EL (cell line): ENCODE results near the gene CFAP47.
A peak's percentile ranks its signal among the peaks of the same experiment; 100 is the strongest.
"Not testable (repeated sequence)": the region's sequence is repeated elsewhere in the genome, so short reads cannot be mapped to it uniquely, and the experiment has no call there.

Source experiments
- DNase-seq: peaks from one replicate; pipeline ENCODE4 v3.0.0-alpha.2; 2016

The CFAP47 gene, protein sequence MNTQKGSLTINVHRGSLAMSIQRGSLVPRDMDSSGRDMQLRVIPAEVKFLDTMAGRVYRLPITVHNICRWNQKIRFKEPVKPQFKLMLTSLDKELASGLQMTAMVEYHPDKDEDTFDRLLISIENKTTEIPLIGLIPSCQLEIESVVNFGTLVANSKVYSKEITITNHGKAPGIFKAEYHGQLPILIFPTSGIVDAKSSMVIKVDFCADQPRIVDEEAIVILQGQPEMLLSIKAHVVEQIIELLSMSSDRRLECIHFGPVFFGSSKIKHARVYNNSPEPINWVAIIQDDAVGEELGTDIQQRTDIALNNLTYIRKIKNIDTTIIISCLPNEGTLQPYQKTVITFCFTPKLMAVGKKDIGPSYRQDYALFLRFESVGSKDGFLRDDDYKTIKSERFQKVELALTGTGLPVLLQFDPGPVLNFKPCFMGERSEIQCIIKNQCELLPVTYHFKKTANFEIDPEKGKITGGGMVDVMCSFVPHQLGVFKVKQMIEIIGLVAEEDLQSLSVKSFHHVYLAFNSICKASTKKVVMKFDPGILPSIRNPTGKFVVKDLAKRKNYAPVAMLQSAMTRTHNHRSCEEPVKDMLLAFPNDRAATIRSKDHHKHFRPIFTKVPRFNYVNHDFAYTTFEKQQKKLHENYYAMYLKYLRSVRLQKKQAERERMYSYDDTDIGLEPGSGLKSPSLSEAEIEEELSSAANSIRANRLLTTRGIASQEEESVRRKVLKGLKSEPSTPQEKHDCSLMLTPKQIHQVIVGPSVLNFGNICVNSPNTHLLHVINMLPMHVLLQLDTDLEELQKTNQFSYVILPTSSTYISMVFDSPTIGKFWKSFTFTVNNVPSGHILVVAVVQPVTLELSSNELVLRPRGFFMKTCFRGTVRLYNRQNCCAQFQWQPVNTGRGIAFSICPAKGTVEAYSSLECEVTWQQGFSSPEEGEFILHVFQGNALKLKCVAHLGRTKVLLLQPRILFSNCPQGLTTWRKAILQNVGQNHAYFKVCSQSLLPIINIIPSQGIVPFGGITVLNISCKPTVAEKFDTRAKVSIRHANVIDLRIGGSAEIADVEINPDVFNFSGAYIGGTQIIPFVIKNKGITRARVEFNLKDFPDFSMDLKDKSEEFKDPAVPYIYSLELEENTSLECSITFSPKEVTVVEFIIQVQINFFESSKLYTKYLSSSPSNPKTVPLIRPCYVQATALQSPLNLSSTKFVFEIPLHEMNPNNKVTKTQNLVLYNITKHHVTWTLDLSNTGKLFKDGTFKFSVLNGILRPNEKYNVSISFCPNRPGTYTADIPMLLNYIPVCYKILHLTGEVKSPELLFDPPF (N-terminal part only)

DNA sequence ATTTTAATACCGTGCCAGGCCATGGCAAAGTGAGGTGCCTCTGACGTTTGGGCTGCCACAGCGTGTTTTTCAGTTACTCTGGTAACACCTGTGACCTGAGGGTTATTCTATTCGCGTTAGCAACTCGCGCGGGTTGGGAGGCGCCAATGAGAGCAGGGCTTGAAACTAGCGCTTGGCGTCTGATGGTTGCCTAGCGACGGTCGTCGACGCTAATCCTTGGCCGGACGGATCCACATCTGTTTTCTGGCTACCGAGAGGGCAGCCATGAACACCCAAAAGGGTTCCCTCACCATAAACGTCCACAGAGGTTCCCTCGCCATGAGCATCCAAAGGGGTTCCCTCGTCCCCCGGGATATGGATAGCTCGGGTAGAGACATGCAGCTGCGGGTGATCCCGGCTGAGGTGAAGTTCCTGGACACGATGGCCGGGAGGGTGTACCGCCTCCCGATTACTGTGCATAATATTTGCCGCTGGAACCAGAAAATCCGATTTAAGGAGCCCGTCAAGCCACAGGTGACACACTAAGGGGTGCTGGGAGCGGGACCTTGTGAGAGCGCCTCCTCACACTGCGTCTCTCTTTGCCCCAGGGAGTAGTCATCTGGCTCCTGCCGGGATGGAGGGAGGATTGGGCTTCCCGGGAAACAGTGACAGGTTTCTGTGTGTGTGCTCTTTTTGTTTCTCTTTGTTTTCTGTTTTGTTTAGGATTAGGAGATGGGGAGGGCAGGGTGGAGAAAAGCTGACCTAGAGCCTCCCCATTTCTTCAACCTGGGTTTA lies at the start of gene CFAP47:
CFAP47 (plus strand) TSS at position 199 of the 774 bp plus-strand sequence; CDS start at position 265, 66 bp downstream.
- no peak for DNase-seq

DNA sequence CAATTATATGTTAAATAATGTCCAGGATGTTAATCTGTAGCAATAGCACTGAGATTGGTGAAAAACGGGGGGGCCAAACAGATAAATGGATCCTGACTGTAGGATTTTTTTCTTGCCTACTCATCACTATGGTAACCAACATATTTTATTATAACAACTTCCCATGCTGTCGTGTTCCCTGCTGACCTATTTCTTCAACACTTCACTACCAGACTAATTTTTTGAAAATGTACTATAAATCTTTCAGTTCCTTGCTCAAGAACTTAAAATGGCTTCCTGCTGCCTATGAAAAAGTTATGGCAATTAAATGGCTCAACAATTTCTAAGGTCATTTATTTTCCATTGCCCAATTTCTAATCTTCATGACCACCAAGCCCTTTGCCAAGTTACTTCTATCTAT lies 38.9 kb upstream of the CFAP47 start:
- no peak for DNase-seq

DNA sequence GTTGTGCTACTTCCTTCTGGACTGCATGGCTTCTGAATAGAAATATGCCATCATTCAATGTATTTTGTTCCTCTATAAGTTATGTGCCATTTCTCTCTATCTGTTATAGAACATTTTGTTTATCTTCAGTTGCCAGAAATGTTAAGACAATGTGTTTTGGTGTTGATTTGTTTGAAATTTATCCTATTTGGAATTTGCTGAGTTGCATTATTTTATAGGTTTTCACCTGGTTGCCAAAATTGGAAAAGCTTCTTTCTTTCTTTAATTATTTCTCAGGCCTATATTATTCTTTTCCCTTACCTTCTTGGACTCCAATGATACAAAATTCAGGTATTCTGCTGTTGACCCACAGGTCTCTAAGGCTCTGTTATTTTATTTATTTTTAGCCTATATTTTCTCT lies 33.4 kb upstream of the CFAP47 start:
- DNase-seq, result no peak

DNA sequence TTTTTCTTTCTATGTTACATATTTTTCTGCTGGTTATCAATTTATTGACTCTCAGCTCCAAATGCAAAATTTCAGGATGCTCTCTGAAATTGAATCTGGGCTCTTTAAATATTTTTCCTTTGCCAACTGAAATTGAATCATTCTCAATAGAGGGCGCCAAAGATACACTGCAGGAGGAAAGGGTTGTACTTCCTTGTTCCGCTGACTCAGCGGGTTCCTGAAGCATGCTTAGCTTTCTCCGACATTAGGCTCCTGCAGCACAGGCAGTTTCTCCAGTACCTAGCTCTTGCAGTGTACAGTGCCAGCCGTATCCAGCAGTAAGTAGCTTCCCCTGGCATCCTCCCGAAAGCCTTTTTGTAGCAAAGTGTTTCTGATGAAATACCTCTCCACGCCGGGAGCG lies 28.8 kb upstream of the CFAP47 start:
- peak; percentile 13 for DNase-seq

DNA sequence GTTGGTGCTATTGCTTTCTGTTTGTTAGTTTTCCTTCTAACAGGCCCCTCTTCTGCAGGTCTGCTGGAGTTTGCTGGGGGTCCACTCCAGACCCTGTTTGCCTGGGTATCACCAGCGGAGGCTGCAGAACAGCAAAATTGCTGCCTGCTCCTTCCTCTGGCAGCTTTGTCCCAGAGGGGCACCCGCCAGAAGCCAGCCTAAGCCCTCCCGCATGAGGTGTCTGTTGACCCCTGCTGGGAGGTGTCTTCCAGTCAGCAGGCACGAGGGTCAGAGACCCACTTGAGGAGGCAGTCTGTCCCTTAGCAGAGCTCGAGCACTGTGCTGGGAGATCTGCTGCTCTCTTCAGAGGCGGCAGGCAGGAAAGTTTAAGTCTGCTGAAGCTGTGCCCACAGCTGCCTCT lies 67.3 kb downstream of the CFAP47 start:
- DNase-seq, result not testable (repeated sequence)

DNA sequence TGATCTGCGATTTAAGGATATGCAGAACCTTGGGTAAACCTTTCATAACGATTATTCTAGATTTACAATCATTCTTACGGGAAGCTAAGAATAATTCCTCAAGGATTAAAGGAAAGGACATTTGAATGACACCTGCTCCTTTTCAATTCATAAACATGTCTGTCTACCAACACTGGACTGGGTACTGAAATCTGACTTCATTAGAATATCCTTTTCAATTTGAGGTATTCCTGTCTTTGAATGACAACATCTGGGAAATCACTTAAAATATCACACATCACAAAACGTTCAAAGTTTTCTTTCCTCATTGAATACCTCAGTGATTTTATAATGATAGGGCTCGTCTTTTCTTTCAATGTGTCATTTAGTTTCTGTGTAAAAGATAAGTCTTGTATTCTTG lies 87.7 kb downstream of the CFAP47 start:
- DNase-seq, result no peak

DNA sequence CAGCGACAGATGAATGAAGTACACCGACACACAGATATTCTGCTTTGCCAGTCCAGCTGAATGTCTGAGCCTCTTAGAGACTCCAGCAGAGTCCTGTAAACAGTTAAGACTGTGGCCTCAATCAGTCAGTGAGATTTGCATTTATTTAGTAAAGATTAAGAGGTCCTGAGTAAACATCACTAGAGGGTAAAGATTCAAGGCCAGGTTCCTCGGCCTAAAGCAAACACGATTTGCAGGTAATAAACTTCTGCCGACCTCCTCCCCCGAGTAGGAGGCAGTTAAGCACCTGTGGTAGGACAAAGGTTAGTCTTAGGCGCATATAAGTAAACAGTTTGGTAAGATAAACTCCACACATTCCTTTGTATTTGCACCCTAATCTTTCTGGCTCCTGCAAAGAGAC lies 99.6 kb downstream of the CFAP47 start:
- no peak for DNase-seq

DNA sequence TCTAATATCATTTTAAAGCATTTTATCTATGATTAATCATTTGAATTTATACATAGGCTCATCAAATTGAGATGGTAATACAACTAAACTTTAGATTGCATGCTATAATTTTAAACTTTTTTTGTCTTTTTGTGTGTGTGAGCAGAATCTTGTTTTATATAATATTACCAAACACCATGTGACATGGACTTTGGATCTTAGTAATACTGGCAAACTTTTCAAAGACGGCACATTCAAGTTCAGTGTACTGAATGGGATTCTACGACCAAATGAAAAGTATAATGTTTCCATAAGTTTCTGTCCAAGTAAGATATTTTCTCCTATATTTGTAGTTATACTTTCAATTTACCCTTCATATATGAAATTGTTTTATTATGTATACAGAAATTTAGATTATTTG lies 116.0 kb downstream of the CFAP47 start:
- no peak for DNase-seq

DNA sequence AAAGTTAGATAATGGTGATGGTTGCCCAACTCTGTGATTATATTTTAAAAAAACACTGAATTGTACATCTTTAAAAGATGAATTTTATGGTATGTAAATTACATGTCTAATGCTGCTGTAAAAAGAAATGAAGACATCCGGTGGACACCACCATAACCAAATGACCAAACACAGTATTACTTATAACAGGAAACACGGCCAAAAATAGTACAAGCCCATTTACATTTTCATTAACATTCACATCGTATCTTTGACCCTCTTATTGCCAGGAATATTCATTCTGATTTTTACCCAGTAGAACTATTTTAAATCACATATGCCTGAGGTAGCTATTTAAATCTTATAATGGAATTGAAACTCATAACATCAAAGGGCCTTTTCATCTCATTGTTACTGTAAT lies 143.2 kb downstream of the CFAP47 start:
- no peak for DNase-seq

DNA sequence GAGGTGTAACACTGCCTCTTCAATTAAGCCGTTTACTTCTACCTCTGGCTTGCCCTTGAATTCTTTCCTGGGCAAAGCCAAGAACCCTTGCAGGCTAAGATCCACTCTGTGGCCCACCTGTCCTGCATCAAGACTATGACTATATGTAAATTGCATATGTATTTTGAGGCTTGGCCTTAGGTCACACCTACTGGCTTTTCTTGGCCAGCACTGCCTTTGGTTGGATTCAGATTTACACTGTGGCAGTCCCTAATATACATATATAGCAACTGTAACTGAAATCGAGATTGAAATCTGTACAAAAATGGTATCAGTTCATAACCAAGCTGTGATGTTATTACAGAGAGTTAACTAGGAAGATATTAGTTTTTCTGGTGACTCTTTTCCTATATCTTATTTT lies 151.5 kb downstream of the CFAP47 start:
- DNase-seq, result no peak

DNA sequence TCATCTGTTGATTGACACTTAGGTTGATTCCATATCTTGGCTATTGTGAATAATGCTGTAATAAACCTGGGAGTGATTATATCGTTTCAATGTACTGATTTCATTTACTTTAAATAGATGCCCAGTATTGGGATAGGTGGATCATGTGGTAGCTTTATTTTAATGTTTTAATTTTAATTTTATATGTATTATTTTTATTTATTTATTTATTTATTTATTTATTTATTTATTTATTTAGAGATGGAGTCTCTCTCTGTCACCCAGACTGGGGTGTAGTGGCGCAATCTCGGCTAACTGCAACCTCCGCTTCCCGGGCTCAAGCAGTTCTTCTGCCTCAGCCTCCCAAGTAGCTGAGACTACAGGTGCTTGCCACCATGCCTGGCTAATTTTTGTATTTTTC lies 155.5 kb downstream of the CFAP47 start:
- not testable (repeated sequence) for DNase-seq

DNA sequence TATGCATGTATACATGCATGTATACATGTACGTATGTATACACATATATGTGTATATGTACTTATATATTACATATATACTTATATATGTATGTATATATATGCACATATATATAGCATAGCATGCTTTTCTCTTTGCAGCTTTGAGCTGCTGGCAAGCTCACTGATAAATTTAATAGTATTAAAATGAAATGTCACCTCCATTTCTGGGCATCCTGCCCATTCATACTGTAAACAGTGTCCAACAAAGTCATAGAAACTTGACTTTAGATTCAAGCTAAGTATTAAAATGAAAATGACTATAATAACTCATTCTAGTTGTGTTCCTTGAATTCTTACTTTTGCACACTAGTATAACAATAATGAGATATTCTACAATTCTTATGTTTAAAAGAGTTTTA lies 163.7 kb downstream of the CFAP47 start:
- DNase-seq, result no peak

DNA sequence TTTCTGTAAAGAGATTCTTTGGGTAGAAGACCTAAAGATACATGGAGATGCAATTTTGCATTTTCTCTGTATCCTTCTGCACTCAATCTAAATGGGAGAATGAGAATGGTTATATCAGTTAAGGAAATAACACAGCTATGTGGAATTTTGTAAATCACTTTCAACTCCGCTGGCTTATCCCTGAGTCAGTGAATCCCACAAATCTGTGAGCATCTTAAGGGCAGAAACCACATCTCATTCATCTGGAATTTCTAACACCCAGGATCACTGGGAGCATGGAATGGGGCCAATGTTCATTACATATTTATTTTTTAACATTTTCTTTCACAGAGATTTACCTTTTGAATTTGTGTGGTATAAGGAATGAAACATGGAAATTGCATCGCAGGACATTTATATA lies 167.8 kb downstream of the CFAP47 start:
- DNase-seq, result no peak

DNA sequence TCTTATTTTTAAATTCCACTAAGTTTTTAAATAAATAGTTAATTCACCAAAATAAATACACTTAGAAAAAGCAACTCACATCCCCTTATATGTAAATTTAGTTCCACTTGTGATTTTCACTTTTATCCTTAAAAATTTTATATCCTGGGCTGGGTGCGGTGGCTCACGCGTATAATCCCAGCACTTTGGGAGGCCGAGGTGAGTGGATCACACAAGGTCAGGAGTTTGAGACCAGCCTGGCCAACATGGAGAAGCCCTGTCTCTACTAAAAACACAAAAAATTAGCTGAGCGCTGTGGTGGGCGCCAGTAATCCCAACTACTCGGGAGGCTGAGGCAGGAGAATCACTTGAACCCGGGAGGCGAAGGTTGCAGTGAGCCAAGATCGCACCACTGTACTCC lies 169.4 kb downstream of the CFAP47 start:
- not testable (repeated sequence) for DNase-seq

DNA sequence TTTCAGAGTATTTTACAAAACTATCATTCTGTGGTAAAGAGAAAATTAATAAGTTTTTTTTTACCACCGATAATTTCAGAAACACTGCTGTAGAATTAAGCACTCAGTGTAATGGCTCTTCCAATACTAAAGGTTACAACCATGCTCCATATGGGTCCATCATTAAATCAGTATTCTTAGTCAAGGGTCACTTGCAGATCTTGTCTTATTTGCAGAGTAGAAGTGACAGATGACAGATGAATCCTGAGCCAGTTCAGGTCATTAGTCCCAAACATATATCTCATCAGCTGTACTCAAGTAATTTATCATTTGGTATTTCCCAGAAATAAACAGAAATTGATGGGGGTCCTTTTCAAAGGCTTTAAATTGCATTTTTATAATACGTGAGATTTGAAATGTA lies 182.9 kb downstream of the CFAP47 start:
- no peak for DNase-seq

DNA sequence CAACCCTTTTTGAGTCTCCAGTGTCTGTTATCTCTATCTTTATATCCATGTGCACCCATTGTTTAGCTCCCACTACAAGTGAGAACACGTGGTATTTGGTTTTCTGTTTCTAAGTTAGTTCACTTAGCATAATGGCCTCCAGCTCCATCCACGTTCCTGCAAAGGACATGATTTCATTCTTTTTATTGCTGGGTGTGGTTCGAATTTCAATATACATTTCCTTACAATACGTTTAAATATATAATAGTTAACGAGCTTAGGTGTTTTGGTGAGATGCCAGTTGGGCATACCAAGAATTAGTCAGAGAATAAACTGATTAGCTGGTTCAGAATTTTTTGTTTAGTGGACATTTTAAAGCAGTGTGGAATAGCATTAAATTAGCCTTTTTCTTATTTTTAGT lies 196.7 kb downstream of the CFAP47 start:
- DNase-seq, result no peak

DNA sequence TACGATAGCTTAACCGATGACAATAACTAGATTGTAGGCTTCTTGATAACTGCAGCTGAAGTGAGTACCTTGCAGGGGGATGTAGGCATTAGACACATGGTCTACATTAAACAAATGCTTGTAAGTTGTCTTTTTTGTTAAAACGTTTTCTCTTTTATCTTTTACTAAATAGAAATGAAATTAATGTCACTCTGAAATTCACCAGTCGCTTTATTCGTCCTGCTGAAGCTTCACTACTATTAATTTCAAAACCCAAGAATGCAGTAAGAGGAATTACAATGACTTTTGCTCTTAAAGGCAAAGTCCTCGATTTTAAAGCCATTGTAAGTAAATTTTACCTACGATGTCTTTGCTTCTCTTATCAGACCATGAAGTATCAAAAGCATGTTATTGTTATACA lies 239.7 kb downstream of the CFAP47 start:
- no peak for DNase-seq

DNA sequence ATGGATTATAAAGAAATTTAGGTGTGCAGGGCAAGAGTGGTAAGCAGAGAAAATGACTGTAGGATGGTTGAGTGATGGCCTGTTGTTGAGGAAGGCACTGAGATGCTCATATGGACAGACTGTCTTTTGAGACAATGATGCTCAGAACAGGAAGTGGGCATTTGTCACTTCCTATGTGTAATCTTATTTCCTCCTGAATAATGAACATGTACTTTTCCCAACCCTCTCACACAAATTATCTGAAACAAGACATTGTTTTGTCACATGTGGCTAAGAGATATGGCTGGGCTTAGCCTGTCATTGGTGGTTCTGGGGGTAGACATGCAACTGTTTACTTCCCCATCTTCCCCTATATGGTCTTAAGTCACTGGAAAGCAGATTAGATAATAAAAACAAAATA lies 240.5 kb downstream of the CFAP47 start:
- no peak for DNase-seq

DNA sequence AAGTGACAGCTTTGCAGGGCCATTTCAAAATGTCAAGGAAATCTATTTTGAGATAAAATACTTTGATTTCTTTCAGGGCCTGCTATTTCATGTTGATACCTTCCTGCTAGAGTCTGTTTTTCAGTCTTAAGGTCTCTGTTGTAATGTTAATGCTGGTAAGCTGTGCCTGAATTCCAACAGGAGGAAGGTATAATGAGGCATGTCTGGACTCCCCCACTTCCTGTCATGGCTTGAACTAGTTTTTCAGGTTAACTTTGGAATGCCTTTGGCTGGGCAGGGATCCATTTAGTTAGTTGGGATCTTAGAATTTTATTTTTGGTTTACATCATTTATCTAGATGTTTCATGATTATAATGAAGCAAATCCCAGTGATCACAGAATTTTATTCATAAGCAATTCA lies 279.0 kb downstream of the CFAP47 start:
- no peak for DNase-seq

DNA sequence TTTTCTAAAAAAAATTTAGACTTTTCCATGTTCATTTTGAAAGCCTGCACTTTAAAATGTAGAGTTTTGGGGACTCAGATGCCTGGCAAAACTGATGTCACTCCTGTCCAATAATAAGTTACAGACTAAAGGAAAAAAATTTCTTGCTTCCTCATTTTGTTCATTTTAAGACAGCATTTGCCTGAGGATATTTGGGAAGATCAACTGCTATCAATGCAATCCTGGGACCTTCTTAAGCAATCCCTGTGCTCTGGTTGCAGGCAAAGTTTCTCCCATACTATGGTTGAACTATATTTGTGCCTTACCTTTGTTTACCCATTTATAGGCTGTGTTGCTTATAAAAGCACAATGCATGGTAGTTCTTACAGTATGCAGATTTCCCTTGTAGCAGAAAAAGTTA lies 280.4 kb downstream of the CFAP47 start:
- DNase-seq, result no peak

DNA sequence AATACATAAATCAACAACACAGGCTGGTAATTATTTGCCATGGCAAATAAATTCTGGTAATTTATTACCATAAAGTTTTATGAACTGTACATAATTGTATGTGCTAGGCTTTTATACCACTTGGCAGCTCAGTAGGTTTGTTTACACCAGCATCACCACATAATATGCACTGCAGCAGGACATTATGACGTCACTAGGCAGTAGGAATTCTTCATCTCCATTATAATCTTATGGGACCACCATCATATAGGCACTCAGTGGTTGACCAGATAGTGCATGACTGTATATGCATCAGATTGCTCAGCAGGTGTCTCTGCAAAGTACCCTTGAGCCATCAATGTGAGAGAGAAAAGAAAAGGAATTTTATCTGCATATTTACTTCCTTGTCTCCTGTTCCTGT lies 295.4 kb downstream of the CFAP47 start:
- DNase-seq, result no peak

DNA sequence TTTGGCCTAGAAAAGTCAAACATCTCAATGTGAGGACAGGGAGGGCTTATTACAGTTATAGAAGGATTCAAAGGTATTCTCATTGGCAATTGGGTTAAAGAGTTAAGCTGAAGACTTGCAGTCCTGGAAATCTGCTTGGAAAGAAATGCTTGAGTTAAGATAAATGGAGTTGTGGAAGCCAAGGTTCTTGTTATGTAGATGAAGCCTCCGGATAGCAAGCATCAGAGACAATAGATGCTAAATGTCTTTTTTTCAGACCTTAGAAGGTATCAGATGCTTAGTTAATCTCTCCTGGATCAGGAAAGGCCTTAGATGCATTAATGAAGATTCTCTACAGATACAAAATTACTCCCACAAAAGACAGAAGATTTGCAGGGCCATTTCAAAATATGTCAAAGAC lies 299.3 kb downstream of the CFAP47 start:
- DNase-seq, result no peak
